NT2/D1 (cell line): ENCODE results near the gene SIX1.
A peak's percentile ranks its signal among the peaks of the same experiment; 100 is the strongest.

Experiments used
- SUZ12 ChIP-seq: IDR thresholded peaks from 2 replicates; pipeline ENCODE4 v1.6.1; 2011; ENCODE audit not compliant: insufficient read length, insufficient read depth; ENCODE audit errors: extremely low read depth
- YY1 ChIP-seq: IDR thresholded peaks from 2 replicates; pipeline ENCODE4 v1.6.1; 2011; ENCODE audit not compliant: insufficient read length, insufficient read depth

- TF ChIP-seq SUZ12 (peak; percentile 99), YY1 (no peak)
Observed at GRCh38 chr14:60642270-60643140, 6.8 kb downstream of the SIX1 start.
